Measurements from ENCODE around the gene PCDHGA1.
A peak's percentile ranks its signal among the peaks of the same experiment; 100 is the strongest.

PCDHGA1 gene

DNA sequence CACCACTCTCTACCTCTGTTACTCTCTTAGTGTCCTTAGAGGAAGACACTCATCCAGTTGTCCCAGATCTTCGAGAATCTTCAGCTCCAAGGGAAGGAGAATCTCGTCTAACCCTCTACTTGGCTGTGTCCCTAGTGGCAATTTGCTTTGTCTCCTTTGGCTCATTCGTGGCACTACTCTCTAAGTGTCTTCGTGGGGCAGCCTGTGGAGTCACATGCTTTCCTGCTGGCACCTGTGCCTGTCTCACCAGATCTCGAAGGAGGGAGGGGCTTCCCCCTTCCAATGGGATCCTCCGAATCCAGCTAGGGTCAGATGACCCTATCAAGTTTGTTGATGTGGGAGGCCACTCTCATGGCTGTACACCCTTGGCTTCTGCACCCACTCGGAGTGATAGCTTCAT, 156.8 kb downstream of the PCDHGA1 start:
- peaks cover 8 to 19% of the 10 kb centered on the region in 2 donors for H3K36me3 ChIP-seq (ENCODE audit: control insufficient read depth in 2 of 2, insufficient read depth in 2 of 2, low read length in 2 of 2)
- H3K27me3 ChIP-seq (ENCODE audit: control insufficient read depth in 1 of 2, insufficient read depth in 2 of 2, low read length in 2 of 2): no peaks in the 10 kb centered on the region
- H3K4me1 ChIP-seq (ENCODE audit: control insufficient read depth, insufficient read depth, low read length): peaks cover 44% of the 10 kb centered on the region
- H3K9ac ChIP-seq (ENCODE audit: low read length in 2 of 2): no peak overlapping the region
- H3K27ac ChIP-seq (ENCODE audit: low read length): no peak overlapping the region
- H3K9me3 ChIP-seq (ENCODE audit: control insufficient read depth in 2 of 2, low read length in 2 of 2): no peaks in the 10 kb centered on the region
- H3K4me3 ChIP-seq (ENCODE audit: low read length in 2 of 2): no peak overlapping the region

DNA sequence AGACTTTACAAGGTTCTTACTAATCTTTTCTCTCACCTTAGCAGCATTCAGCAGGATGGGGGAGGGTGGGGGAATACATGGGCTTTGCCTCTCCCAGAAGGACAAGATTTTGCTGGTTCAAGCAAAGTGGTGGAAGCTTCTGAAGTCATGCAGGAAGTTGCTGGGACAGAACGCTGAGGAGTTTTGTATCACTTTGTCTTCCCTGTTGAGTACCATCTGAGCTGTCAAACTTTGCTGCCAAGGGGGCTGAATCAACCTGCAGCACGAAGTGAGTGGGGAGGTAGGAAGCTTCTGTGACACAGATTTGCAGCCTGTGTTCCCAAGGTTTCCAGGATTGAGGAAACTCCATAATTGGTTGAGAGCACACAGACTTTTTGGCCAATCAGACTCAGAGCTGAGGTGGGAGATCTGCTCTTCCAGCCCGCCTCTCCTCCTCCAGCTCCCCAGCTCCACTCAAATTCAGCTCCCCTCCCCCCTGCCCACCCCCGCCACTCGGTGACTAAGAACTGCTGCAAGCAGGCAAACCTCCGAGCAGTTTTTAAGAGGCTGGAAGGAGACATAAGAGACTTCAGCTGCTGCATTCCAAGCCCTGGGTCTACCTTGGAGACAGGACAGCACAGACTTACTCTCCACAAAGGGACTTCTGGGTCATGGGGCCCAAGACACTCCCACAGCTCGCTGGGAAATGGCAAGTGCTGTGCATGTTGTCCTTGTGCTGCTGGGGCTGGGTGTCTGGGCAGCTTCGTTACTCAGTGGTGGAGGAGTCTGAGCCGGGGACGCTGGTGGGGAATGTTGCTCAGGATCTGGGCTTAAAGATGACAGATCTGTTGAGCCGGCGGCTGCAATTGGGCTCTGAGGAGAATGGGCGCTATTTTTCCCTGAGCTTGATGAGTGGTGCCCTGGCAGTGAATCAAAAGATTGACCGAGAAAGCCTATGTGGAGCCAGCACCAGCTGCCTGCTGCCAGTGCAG, 158.6 kb downstream of the PCDHGA1 start, which contains the start of gene PCDHGC5:
Gene PCDHGC5 (plus strand): TSS at position 491 of the 971 bp plus-strand sequence. CDS start 160 bp downstream, at position 651.
- Histone ChIP-seq H3K36me3 (ENCODE audit: control insufficient read depth in 2 of 2, insufficient read depth in 2 of 2, low read length in 2 of 2) (peaks cover 8 to 19% of the 10 kb centered on the region in 2 donors), H3K9me3 (ENCODE audit: control insufficient read depth in 2 of 2, low read length in 2 of 2) (no peaks in the 10 kb centered on the region), H3K9ac (ENCODE audit: low read length in 2 of 2) (no peak within 1 kb of the TSS), H3K4me1 (ENCODE audit: control insufficient read depth, insufficient read depth, low read length) (peaks cover 45% of the 10 kb centered on the region), H3K27me3 (ENCODE audit: control insufficient read depth in 1 of 2, insufficient read depth in 2 of 2, low read length in 2 of 2) (no peaks in the 10 kb centered on the region), H3K4me3 (ENCODE audit: low read length in 2 of 2) (no peak within 1 kb of the TSS), H3K27ac (ENCODE audit: low read length) (no peak within 1 kb of the TSS)

DNA sequence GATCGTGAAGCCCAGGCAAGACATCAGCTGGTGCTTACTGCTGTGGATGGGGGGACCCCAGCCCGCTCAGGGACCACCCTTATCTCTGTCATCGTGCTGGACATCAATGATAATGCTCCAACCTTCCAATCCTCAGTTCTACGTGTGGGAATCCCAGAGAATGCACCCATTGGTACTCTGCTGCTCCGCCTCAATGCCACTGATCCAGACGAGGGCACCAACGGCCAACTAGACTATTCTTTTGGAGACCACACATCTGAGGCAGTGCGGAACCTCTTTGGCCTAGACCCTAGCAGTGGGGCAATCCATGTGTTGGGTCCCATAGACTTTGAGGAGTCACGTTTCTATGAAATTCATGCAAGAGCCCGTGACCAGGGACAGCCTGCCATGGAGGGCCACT, 159.5 kb downstream of the PCDHGA1 start:
- Histone ChIP-seq H3K9ac (ENCODE audit: low read length in 2 of 2) (no peak overlapping the region), H3K27ac (ENCODE audit: low read length) (no peak overlapping the region), H3K36me3 (ENCODE audit: control insufficient read depth in 2 of 2, insufficient read depth in 2 of 2, low read length in 2 of 2) (peaks cover 8 to 19% of the 10 kb centered on the region in 2 donors), H3K4me1 (ENCODE audit: control insufficient read depth, insufficient read depth, low read length) (peaks cover 45% of the 10 kb centered on the region), H3K27me3 (ENCODE audit: control insufficient read depth in 1 of 2, insufficient read depth in 2 of 2, low read length in 2 of 2) (no peaks in the 10 kb centered on the region), H3K9me3 (ENCODE audit: control insufficient read depth in 2 of 2, low read length in 2 of 2) (no peaks in the 10 kb centered on the region), H3K4me3 (ENCODE audit: low read length in 2 of 2) (no peak overlapping the region)

DNA sequence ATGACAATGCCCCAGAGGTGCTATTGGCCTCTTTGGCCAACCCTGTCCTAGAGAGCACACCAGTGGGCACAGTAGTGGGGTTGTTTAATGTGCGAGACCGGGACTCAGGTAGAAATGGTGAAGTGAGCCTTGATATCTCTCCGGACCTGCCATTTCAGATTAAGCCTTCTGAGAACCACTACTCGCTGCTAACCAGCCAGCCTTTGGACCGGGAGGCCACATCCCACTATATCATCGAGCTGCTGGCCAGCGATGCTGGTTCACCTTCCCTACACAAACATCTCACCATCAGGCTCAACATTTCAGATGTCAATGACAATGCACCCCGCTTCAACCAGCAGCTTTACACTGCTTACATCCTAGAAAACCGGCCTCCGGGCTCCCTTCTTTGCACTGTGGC, 160.0 kb downstream of the PCDHGA1 start:
- Histone ChIP-seq H3K9me3 (ENCODE audit: control insufficient read depth in 2 of 2, low read length in 2 of 2) (no peaks in the 10 kb centered on the region), H3K27ac (ENCODE audit: low read length) (no peak overlapping the region), H3K27me3 (ENCODE audit: control insufficient read depth in 1 of 2, insufficient read depth in 2 of 2, low read length in 2 of 2) (no peaks in the 10 kb centered on the region), H3K9ac (ENCODE audit: low read length in 2 of 2) (no peak overlapping the region), H3K4me3 (ENCODE audit: low read length in 2 of 2) (no peak overlapping the region), H3K36me3 (ENCODE audit: control insufficient read depth in 2 of 2, insufficient read depth in 2 of 2, low read length in 2 of 2) (peaks cover 8 to 20% of the 10 kb centered on the region in 2 donors), H3K4me1 (ENCODE audit: control insufficient read depth, insufficient read depth, low read length) (peaks cover 45% of the 10 kb centered on the region)

DNA sequence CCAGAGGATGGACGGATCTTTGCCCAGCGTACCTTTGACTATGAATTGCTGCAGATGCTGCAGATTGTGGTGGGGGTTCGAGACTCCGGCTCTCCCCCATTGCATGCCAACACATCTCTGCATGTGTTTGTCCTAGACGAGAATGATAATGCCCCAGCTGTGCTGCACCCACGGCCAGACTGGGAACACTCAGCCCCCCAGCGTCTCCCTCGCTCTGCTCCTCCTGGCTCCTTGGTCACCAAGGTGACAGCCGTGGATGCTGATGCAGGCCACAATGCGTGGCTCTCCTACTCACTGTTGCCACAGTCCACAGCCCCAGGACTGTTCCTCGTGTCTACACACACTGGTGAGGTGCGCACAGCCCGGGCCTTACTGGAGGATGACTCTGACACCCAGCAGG, 160.5 kb downstream of the PCDHGA1 start:
- Histone ChIP-seq H3K9ac (ENCODE audit: low read length in 2 of 2) (no peak overlapping the region), H3K36me3 (ENCODE audit: control insufficient read depth in 2 of 2, insufficient read depth in 2 of 2, low read length in 2 of 2) (peaks cover 8 to 23% of the 10 kb centered on the region in 2 donors), H3K27me3 (ENCODE audit: control insufficient read depth in 1 of 2, insufficient read depth in 2 of 2, low read length in 2 of 2) (no peaks in the 10 kb centered on the region), H3K4me1 (ENCODE audit: control insufficient read depth, insufficient read depth, low read length) (peaks cover 41% of the 10 kb centered on the region), H3K4me3 (ENCODE audit: low read length in 2 of 2) (no peak overlapping the region), H3K9me3 (ENCODE audit: control insufficient read depth in 2 of 2, low read length in 2 of 2) (no peaks in the 10 kb centered on the region), H3K27ac (ENCODE audit: low read length) (no peak overlapping the region)

DNA sequence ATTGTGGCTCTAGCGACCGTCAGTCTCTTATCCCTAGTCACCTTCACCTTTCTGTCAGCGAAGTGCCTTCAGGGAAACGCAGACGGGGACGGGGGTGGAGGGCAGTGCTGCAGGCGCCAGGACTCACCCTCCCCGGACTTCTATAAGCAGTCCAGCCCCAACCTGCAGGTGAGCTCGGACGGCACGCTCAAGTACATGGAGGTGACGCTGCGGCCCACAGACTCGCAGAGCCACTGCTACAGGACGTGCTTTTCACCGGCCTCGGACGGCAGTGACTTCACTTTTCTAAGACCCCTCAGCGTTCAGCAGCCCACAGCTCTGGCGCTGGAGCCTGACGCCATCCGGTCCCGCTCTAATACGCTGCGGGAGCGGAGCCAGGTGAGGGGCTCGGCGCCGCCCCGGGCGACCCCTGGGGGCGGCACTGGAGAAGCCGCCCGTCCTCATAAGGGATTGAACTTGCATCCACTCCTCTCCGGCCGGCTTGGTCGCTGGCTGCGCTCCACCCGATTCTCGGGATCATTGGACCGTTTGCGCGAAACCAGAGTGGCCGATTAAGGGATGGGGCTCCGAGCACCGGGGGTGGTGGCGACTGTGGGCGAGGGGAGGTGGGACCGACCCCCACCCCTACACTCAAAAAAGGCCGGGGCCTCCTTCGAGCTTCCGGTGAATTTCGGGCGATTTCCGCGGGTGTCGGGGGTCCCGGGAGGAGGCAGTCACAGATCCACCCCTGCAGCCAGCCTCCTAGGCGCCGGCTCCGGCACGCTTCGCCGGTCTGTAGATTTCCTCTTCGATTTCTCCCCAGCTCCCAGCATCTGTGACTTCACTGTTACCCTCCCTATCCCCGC, 161.2 kb downstream of the PCDHGA1 start:
- Histone ChIP-seq H3K9ac (ENCODE audit: low read length in 2 of 2) (no peak overlapping the region), H3K27me3 (ENCODE audit: control insufficient read depth in 1 of 2, insufficient read depth in 2 of 2, low read length in 2 of 2) (no peaks in the 10 kb centered on the region), H3K27ac (ENCODE audit: low read length) (no peak overlapping the region), H3K4me3 (ENCODE audit: low read length in 2 of 2) (no peak overlapping the region), H3K4me1 (ENCODE audit: control insufficient read depth, insufficient read depth, low read length) (peaks cover 36% of the 10 kb centered on the region), H3K36me3 (ENCODE audit: control insufficient read depth in 2 of 2, insufficient read depth in 2 of 2, low read length in 2 of 2) (peaks cover 8 to 25% of the 10 kb centered on the region in 2 donors), H3K9me3 (ENCODE audit: control insufficient read depth in 2 of 2, low read length in 2 of 2) (no peaks in the 10 kb centered on the region)

DNA sequence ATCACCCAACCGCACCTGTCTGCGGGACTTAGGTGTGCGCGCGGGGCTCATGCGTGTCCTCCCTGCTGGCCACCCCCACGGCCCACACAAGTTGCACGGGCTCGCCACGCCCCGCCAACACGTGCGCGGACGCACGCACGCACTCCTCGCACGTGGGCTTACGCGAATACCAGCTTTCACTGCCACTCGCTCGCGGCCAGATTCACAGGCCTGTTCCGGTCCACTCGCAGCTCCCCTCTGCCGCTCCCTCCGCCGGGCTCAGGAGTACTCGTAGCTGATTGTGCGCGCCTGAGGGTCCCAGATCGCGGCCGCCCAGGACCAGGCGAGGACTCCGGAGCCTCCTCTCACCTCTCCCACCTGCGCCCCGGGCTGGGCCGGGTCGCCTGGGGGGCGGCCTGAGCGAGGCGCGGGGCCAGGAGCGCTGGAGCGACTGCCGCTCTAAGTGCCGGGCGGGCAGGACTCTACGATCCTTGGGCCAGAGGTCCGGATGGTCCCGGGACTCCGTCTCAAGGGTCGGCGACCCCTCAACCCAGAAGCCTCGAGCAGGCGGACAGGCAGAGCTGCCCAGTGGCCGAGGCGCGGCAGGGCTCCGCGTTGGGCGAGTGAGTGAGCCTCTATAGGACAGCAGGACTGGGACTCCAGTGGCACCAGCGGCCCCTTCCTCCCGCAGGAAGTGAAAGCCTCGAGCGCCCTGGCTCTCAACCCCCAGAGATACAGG, 162.0 kb downstream of the PCDHGA1 start:
- Histone ChIP-seq H3K9ac (ENCODE audit: low read length in 2 of 2) (no peak overlapping the region), H3K9me3 (ENCODE audit: control insufficient read depth in 2 of 2, low read length in 2 of 2) (no peaks in the 10 kb centered on the region), H3K27me3 (ENCODE audit: control insufficient read depth in 1 of 2, insufficient read depth in 2 of 2, low read length in 2 of 2) (no peaks in the 10 kb centered on the region), H3K4me3 (ENCODE audit: low read length in 2 of 2) (no peak overlapping the region), H3K36me3 (ENCODE audit: control insufficient read depth in 2 of 2, insufficient read depth in 2 of 2, low read length in 2 of 2) (peaks cover 6 to 23% of the 10 kb centered on the region in 2 donors), H3K27ac (ENCODE audit: low read length) (no peak overlapping the region), H3K4me1 (ENCODE audit: control insufficient read depth, insufficient read depth, low read length) (peaks cover 34% of the 10 kb centered on the region)

DNA sequence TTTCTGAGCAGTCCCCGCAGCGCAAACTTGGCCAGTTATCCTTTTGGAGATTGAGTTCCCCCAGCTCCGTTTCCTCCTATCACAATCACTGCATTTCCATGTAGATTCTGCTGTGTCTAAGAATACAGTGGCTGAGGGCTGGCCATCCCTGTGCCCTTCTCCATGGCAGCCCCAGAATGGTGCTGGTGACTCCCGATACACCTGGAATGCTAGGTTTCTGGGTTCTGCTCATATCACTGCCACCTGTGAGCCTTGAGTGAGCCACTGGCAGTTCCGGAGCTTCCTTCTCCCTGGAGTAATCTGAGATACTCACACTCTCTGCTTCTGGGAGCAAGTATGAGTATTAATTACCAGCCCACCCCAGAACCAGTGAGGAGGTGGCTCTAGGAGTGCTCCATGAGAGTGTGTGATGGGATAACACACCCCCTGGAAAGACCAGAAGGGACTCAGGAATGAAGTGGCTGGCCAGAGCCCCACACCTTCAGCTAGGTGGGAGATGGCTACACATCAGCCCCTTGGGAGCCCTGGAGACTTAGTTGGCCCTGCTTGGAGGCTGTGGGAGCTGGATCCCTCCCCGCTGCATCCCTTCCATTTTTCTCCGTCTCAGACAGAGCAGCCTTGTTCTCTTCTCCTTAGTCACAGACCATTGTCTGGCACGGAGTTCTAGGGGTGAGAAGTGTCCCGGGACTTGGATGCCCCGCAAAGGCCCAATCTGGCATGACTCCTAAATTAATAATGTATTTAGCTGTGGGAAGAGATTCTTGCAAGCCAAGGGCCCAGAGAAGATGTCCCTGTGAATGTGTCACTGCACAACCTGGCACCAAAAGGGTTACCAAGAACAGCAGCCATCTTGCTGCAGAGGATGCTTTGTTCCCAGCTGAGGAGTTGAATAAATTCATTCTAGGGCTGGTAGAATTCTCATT, 163.4 kb downstream of the PCDHGA1 start:
- H3K4me3 ChIP-seq (ENCODE audit: low read length in 2 of 2): no peak overlapping the region

DNA sequence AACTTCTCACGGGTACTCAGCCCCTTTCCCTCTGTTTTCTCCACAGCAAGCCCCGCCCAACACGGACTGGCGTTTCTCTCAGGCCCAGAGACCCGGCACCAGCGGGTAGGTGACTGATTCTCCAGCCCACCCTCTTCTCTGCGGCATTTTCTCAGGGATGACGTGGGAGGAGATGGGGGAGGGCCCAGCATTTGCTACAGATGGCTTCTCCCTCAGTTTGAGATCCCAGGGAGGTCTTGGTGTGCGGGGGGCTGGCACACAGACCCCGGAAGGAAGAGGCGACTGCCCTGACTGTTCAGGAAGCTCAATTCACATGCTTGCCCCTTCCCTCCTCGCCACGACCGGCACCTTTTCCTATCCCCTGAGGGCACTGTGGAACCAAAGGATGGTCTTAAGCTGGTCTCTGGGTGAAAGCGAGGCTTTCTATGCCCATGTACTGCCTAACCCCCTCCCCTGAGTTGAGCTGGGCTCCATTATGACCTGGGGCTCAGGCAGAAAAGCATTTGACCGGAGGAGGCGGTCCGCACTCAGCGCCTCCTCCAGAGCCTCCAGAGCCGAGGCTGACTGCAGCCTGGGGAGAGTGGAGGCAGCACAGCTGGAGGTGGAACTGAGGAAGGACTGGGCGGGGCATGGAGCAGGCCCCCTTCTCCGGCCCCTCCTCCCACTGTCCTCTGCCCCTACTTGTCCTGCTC, 164.6 kb downstream of the PCDHGA1 start:
- Histone ChIP-seq H3K27me3 (ENCODE audit: control insufficient read depth in 1 of 2, insufficient read depth in 2 of 2, low read length in 2 of 2) (no peaks in the 10 kb centered on the region), H3K9me3 (ENCODE audit: control insufficient read depth in 2 of 2, low read length in 2 of 2) (no peaks in the 10 kb centered on the region), H3K4me3 (ENCODE audit: low read length in 2 of 2) (no peak overlapping the region), H3K36me3 (ENCODE audit: control insufficient read depth in 2 of 2, insufficient read depth in 2 of 2, low read length in 2 of 2) (peaks cover 6 to 24% of the 10 kb centered on the region in 2 donors), H3K27ac (ENCODE audit: low read length) (no peak overlapping the region), H3K9ac (ENCODE audit: low read length in 2 of 2) (no peak overlapping the region), H3K4me1 (ENCODE audit: control insufficient read depth, insufficient read depth, low read length) (peaks cover 25% of the 10 kb centered on the region)

More for the DNA sequence above, 163.4 kb downstream of the PCDHGA1 start:
- Histone ChIP-seq H3K9ac (ENCODE audit: low read length in 2 of 2) (no peak overlapping the region), H3K27me3 (ENCODE audit: control insufficient read depth in 1 of 2, insufficient read depth in 2 of 2, low read length in 2 of 2) (no peaks in the 10 kb centered on the region), H3K4me1 (ENCODE audit: control insufficient read depth, insufficient read depth, low read length) (peaks cover 27% of the 10 kb centered on the region), H3K27ac (ENCODE audit: low read length) (peak overlapping the region; percentile 41), H3K9me3 (ENCODE audit: control insufficient read depth in 2 of 2, low read length in 2 of 2) (no peaks in the 10 kb centered on the region), H3K36me3 (ENCODE audit: control insufficient read depth in 2 of 2, insufficient read depth in 2 of 2, low read length in 2 of 2) (peaks cover 5 to 26% of the 10 kb centered on the region in 2 donors)
